Embryonic facial prominence (tissue), 1 donor: Measurements from ENCODE around the gene TNFRSF18.
"Not testable (repeated sequence)": the region's sequence is repeated elsewhere in the genome, so short reads cannot be mapped to it uniquely, and the experiment has no call there.

ENCODE experiments used
- DNase-seq: peaks from one replicate; pipeline ENCODE4 v3.0.0-alpha.2; 2016; ENCODE audit errors: extremely low spot score

Gene TNFRSF18

DNA sequence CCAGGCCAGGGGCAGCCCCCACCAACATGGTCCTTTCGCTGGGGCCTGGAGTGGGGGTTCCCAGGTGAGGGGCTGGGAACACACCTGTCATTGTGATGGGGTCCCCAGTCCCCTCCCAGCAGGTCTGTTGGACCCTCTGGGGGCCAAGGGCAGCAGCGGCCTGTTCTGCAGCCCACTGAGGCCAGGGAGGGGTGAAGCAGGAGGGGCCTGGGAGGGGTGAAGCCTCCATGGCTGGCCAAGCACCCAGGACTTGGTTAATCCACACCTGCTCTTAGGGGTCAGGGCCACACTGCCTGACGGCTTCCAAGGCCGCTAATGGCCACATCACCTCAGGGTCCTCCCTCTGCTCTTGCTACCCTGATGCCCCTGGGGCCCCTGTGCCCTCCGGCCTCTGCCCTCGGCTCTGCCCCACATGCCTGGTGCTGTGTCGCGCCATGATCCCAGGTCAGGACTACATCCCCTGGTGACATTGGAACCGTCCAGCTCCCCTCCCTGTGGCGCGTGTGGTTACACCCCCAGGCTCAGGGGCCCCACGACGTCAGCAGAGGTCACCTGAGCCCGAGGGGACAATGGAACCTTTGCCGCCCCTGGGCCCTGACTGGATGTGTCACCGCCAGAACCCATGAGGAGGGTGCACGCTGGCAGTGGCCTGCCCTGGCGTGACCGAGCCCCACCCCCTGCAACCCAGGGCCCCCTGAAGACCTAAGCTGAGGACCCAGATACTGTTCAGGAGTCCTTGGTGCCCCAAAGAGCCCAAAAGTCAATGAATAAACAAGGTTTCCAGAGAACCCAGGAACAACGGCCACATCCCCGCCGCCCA is 7.0 kb downstream of the TNFRSF18 start:
- no peak for DNase-seq

DNA sequence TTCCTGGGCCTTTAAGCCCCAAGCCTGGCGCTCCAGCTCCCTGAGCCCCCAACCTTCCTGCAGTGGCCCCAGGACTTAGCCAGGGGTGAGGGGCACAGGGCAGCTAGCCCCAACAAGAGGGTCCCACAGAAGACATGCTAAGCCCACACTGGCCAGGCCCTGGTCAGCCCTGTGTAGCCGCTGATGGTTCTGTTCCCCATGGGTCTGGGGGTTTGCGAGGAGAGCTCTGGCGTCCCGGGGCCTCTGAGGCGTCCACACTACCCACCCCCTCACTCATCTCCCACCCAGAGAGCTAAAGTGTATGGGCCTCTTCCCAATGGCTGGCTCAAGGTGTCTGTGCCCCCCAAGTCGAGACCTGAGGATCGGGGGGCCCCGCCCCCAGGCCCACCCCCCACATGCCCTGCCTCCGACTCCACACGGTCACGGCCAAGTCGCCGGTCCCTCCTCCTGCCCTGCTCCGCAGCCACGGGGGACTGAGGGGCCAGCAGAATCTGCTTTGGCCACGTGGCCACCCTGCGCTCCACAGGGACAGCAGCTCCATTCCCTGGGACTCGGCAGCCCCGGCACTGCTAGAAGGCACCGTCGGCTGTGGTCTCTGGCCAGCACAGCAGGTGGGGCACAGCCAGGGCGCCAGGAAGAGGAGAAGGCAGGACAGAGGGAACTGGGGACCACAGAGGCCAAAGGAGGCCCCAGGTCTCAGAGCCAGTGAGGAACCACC is 7.8 kb downstream of the TNFRSF18 start:
- no peak for DNase-seq

DNA sequence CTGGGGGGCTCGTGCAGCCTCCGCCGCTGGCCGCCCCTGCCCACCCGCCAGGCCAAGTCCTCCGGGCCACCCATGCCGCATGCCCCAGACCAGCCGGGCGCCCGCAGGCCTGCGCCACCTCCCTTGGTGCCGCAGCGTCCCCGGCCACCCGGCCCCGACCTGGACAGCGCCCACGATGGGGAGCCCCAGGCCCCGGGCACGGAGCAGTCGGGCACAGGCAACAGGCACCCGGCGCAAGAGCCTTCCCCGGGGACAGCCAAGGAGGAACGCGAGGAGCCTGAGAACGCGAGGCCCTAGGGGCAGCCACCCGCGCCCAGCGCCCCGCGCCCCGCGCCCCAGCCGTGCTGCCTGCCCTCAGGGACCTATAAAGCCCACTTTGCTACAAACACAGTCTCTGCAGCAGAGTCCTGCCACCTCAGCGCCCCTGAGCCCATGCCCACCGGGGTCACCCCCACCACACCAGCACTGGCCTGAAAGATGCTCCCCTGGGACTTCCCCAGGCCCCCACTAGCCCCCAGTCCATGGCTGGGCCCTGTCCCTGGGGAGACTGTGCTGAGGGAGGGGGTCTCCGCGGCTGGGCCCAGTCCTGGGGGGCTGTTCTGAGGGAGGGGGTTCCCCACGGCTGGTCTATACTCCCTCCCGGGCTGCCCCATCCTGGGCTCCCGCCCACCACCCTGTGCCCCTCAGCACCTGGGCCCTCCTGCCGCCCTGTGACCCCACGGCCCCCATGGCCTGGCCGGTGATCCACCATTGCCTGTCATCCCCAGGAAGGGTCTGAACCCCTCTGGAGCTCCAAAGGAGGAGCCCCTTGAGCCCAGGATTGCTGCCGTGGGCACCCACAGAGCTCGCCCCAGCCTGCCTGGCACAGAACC is 8.6 kb downstream of the TNFRSF18 start:
- no peak for DNase-seq

DNA sequence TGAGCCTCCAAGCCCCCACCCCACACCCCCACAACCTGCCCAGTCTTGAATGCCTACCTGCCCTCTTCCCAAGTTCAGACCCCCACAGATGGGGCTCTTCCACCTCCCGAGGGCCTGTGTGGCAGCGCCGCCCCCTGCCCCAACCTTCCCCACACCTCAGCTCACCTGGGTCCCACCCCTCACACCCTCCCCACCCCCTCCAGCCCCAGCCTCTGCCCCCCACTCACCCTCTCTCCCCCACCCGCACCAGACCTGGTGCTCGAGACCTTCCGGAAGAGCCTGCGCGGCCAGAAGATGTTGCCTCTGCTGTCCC is 9.2 kb downstream of the TNFRSF18 start:
- no peak for DNase-seq

DNA sequence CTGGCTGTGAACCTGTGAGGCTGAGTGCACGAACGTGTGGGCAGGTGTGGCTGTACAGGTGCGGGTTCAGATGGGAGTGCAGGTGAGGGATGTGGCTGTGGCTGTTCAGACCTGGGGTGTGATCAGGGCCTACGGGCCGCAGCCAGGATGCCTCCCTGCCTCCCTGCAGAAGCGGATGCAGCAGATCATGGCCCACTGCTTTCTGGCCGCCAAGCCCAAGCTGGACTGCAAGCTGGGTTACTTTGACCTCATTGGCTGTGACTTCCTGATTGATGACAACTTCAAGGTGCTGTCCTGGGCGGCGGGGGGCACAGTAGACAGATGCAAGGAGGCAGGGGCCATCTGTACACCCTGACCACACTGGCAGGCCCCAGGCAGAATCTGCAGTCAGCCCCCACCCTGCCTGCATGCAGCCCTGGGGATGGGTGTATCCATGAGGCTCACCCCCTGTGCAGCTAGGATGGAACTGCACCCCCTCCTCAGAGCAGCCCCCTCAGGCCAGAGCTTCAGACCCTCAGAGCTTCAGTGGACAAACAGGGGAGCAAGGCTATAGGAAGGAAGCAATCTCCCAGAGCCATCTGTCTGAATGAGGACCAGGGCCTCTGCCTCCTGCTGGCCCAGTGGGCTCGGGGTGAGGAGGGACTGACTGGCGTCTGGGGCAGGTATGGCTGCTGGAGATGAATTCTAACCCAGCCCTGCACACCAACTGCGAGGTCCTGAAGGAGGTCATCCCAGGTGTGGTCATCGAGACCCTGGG is 9.8 kb downstream of the TNFRSF18 start:
- no peak for DNase-seq

DNA sequence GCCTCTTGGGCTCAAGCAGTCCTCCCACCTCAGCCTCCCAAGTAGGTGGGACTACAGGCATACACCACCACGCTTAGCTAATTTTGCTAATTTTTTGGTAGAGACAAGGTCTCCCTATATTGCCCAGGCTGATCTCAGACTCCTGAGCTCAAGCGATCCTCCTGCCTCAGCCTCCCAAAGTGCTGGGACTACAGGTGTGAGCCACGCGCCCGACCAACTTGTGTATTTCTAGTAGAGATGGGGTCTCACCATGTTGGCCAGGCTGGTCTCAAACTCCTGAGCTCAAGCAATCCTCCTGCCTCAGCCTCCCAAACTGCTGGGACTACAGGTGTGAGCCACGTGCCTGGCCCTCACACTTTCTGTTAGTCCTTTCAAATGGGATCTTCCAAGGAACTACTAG is 10.7 kb downstream of the TNFRSF18 start:
- DNase-seq = not testable (repeated sequence)

DNA sequence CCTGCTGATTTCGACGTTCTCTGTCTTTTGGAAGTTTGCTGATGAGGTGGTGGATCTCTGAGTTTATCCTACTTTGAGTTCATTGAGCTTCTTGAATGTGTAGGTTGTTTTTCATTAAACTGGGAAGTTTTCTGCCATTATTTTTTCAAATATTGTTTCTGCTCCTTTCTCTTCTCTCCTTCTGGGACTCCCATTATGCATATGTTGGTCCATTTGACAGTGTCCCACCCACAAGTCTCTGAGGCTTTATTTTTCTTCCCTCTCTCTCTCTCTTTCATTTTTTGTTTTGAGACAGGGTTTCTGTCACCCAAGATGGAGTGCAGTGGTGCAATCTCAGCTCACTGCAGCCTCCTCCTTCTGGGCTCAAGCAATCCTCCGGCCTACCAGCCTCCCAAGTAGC is 11.7 kb downstream of the TNFRSF18 start:
- DNase-seq = no peak

DNA sequence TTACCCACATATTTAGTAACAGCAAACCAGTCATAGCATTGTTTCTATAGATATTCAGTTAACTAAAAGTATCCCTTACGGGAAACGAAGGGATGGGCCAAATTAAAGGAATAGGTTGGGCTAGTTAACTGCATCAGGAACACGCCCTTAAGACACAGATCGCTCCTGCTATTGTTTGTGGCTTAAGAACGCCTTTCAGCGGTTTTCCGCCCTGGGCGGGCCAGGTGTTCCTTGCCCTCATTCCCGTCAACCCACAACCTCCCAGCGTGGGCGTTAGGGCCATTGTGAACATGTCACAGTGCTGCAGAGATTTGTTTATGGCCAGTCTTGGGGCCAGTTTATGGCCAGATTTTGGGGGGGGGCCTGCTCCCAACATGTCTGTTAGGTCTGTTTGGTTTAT is 14.7 kb downstream of the TNFRSF18 start:
- no peak for DNase-seq

DNA sequence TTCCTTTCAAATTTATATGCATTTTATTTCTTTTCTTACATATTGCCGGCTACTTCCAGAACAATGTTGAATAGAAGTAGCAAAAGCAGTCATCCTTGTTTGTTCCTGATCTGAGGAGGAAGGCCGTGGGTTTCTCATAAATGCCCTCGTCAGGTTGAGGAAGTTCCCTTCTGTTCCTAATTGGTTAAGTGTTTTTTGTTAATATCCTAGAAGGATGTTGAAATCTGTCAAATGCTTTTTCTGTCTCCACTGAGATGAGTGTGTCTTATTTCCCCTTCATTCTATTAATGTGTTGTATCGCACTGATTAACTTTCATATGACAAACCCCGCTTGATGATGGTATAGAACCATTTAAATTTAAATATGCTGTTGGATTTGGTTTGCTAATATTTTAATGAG is 17.3 kb downstream of the TNFRSF18 start:
- no peak for DNase-seq

DNA sequence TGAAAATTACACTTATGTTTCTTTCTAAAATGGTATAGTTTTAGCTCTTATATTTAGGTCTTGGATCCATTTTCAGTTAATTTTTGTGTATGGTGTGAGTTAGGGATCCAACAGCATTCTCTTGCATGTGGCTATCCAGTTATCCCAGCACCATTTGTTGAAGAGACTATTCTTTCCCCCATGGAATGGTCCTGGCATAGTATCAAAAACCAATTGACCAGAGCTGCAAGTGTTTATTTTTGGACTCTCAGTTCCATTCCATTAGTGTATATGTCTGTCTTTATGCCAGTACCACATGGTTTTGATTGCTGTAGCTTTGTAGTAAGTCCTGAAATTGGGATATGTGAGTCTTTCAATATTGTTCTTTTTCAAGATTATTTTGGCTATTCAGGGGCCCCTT is 18.5 kb downstream of the TNFRSF18 start:
- no peak for DNase-seq

DNA sequence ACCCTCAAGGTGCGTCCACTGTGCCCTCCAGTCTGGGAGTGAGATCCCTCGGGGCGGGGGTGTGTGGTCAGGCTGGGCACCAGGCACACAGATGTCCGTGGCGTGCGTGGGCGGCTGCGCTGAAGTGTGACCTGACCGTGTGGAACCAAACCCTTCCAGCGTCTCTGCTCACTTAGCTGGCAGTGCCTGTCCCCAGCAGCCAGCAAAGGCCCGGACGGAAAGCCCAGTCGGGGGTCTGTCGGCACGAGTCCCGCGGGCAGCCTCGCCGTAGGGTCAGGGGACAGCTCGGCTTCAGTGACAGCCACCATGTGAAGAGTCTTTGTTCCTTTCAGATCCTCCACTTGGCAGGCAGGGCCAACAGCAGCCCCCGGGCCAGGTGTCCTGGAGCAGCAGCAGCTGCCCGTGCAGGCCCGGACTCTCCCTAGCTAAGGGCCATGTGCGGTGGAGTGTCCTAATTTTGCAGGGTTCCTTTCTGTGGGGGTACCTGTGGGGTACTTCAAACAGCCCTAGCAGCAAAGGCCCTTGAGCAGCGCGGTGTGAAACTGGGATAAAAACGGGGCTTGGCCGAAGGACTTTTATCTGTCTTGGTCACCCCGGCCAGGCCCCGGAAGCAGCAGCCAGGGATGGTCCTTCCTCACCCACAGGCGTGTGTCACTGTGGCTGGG is 21.2 kb downstream of the TNFRSF18 start:
- DNase-seq = no peak

DNA sequence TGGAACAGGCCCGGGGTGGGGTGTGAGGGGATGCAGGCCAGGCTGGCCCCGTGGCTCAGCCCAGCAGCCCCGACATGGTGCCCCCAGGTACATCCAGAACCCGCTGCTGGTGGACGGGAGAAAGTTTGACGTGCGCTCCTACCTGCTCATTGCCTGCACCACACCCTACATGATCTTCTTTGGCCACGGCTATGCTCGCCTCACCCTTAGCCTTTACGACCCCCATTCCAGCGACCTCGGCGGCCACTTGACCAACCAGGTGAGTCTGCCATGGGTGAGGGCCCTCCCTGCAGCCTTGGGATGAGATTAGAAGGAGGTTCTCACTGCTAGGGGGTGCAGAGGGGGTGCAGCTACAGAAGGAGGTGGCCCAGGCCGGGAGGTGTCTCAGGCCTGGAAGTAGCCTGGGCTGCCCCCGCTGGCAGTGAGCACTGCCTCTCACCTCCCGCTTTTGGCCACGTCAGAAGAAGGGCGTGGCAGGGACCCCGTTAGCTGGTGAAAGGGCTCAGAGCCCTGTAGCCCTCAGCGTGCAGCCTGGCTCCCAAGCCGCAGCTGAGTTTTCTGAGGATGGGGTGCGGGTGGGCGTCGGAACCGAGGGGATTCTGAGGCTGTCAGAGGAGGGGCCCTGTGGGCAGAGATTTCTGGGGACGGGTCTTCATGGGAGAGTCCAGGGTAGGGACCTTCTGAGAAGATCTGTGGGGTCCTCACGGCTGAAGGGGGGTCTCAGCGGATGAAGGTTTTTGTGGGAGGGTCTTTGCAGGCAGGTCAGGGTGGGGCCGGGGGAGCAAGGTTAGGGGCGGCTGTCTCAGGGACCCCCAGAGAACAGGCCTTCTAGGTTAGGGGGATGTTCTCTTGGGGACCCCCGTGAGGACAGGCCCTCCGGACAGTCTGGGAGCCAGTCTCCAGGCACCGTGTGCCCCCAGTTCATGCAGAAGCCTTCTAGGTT is 22.3 kb downstream of the TNFRSF18 start:
- no peak for DNase-seq

DNA sequence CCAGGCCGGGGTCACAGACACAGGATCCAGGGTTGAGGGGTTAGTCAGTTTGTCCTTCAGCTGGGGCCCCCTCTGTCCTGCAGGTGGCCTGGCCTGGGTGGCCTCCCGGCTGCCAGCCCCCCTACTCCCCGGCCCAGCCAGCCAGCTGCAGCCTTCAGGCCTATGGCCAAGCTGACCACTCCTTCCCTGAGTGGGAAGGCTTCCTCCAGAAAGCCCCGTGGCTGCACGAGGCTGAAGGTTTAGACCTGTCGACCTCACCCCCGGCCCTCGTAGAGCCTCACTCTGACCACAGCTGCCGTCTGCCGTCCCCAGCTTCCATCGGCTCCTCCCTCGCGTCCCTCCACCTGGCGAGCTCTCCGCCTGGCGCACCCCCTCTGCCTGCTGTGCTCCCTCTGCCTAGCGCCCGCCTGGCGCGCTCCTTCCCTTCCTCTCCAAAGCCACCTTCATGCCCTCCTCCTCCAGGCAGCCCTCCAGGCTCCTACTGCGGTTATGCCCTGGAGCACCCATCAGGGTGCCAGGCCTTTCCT is 23.1 kb downstream of the TNFRSF18 start:
- no peak for DNase-seq

DNA sequence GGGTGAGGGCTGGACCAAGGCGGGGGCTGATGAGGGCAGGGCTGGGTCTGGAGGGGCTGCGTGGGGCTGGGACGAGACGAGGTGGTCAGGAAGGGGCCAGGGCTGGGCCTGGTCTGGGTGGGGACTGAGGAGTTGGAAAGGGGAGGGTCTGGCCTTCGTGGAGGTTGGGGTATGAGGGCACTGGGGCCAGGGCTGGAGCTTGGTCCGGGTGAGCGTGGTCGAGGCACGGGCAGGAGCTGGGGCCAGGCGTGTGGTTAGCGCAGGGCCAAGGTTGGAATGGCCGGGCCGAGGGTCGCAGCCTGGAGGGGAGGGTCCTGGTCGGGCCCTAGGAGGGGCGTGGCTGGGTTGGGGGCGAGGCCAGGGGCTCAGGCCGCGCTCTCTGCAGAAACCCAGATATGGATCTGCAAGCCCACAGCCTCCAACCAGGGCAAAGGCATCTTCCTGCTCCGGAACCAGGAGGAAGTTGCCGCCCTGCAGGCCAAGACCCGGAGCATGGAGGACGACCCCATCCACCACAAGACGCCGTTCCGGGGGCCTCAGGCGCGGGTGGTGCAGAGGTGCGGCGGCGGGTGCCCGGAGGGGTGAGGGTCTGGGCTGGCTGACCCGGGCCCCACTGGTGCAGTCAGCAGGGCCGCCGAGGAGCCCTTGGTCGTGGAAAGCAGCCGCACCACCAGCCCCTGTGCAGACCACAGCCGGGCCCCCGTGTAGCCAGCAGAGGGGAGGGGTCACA is 23.7 kb downstream of the TNFRSF18 start:
- DNase-seq = no peak

DNA sequence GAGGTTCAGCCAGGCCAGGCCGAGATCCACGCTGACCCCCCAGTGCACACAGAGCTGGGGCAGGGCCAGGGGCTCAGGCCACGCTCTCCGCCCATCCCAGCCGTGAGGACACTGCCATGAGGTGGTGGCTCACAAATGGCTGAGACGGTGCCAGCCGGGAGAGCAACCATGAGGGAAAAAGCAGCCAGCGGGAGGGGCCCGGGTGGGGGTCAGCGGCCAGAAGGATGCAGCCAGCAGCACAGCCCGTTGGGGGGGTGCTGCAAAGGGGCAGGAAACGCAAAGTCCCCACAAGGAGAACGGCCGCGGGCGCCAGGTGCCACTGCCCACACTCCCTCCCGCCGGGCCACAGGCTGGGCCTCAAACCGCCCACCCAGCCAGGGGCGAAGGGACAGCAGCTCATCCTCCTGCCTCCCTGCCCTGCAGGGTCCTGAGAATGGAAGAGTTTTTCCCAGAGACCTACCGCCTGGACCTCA is 24.4 kb downstream of the TNFRSF18 start:
- no peak for DNase-seq

DNA sequence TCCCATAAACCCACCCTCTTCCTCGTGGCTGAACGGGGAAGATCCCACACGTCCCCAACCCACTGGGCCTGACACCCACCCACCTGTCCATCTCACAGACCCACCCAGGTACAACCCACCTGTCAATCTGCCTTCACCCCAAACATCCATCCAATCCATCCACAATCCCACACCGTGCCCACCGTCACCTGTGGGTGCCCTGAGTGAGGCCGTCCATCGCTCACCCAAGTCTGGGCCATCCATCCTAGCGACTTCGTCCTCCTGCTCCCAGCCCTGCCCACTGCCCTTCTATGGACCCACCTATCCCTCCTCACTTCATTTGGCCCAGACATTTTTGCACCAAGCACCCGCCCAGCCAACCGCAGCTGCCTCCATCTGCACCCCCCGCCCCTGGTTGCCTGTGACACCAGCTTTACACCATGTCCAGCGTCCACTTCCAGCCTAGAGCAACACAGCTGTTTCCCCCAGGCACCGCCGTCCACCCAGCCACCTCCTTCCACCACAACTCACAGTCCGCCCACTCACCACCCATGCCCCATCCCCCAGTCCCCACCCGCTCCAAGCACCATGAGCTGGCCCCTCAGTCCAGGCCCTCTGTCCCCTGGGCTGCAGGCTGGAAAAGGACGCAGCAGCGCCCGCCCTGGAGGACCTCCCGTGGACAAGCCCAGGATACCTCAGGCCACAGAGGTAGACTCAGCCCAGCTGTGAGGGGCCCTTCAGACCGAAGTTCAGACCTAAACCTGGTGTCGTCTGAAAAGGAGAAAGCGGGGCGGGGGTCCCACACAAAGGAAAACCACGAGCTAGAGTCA is 25.1 kb downstream of the TNFRSF18 start:
- DNase-seq = no peak

DNA sequence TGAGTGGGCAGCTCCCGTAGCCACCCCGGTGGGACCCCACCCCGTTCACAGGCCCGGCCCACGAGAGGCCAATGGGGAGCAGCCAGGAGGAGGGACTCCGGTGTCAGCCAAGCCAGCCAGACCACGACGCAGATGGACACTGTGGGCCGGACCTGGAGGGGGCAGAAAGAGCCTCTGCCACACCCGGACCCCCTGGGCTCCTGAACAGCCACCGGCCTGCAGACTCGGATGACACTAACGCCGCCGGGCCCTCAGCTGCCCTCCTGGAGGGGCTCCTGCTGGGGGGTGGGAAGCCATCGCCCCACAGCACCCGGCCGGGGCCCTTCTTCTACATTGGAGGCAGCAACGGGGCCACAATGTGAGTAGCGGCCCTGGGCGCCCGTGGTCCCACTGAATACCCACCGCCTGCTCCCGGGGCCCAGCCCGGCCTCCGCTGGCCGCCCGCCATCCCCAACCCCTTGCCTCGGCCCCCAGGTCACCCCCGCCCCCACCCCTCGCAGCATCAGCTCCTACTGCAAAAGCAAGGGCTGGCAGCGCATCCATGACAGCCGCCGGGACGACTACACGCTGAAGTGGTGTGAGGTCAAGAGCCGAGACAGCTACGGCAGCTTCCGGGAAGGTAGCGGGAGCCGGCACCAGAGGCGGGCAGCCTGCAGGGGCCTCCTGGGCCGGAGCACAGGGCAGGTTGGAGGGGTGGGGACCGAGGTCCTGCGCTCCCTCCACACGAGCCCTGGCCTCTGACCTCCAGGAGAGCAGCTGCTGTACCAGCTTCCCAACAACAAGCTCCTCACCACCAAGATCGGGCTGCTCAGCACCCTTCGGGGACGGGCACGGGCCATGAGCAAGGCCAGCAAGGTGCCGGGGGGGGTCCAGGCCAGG is 26.2 kb downstream of the TNFRSF18 start:
- no peak for DNase-seq
